Testis (tissue), 3 donors: ENCODE measurements around the gene ABCA4. TPM values are rescaled to one million over a fixed set of nuclear protein-coding genes. Genes with fewer than 3 reads are reported as not detected.

Experiments
- DNase-seq: peaks from one replicate; pipeline ENCODE4 v3.0.0-alpha.2; 2019
- H3K27ac ChIP-seq, 2 donors: fragments of 200-600 bp; sonication (generic); one replicate each; pipeline ENCODE4 v1.5.1; 2019
- H3K27me3 ChIP-seq: fragments of 200-600 bp; sonication (generic); one replicate; pipeline ENCODE4 v1.5.1; 2019
- H3K36me3 ChIP-seq: fragments of 200-600 bp; sonication (generic); one replicate; pipeline ENCODE4 v1.5.1; 2017; ENCODE audit warnings: low read depth; ENCODE audit errors: missing control alignments
- H3K4me1 ChIP-seq: fragments of 200-600 bp; sonication (generic); one replicate; pipeline ENCODE4 v1.5.1; 2019
- H3K4me3 ChIP-seq, 2 donors: fragments of 200-600 bp; sonication (generic); one replicate each; pipeline ENCODE4 v1.5.1; 2017 to 2019
- H3K9me3 ChIP-seq: fragments of 200-600 bp; sonication (generic); one replicate; pipeline ENCODE4 v1.5.1; 2017
- CTCF ChIP-seq, 3 experiments: fragments of 450-650 bp in 2 of 3; fragments of 200-600 bp in 1 of 3; sonication (generic) in 1 of 3; IDR thresholded peaks; one replicate each; pipeline ENCODE4 v1.5.1; 2016 to 2019; ENCODE audit warnings: antibody characterized with exemption in 3 of 3, mild to moderate bottlenecking in 2 of 3, moderate library complexity in 1 of 3
- POLR2A ChIP-seq: fragments of 450-650 bp; IDR thresholded peaks from one replicate; pipeline ENCODE4 v1.6.1; 2017; ENCODE audit warnings: antibody characterized with exemption, mild to moderate bottlenecking, moderate library complexity
- WGBS, 2 donors: methylation state at CpG; one replicate each; pipeline ENCODE4 v1.1.5; 2018; 5-methylcytosine and 5-hydroxymethylcytosine counted together
- intact Hi-C: fragments of 100-400 bp; cut with DNase I; formaldehyde crosslinking; loops from one replicate; pipeline ENCODE4 v1.15.1; 2023; ENCODE audit warnings: low total_unique reads
- polyA plus RNA-seq: library from polyadenylated mRNA; stranded (reverse); fragments of 350-450 nt; fragmentation: Illumina TruSeq; extraction: RNeasy Lipid Tissue Mini Kit (QIAGEN cat#74804); gene quantifications from one replicate; pipeline ENCODE4 v1.2.3, GENCODE V29; 2014; ENCODE audit warnings: low read depth, low replicate concordance; ENCODE audit not compliant: insufficient read depth
- total RNA-seq, 2 donors: library from RNA; depleted of rRNA; stranded (reverse); fragments of >200 nt; gene quantifications; one replicate each; pipeline ENCODE4 v1.2.3, GENCODE V29; 2016

ABCA4 gene
- total and polyA plus RNA-seq, 3 donors from 2014 or later: 1.6 to 1.8 (median 1.8) TPM

DNA sequence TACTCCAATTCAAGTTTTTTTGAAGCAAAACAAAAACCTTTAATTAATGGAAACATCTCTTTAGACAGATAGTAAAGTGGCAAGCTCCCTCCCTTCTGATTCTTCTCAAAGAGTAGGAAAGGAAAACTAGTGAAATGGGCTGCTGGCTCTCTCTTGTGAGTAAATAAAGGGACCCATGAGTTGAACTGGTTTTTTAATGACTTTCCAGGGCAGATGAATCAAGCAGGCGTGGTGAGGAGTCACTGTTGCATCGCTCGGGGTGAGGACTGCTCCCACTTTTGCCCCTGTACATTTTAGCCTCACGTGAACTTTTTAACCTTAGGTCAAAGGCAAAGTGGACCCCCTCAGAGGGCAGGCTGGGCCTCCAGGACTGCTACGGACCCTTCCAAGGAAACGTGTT, 64.8 kb downstream of the ABCA4 start:
- intact Hi-C loops: no loop called here
- TF ChIP-seq POLR2A (no peak), CTCF (IDR thresholded peaks at IDR 0.05) (no peak)

DNA sequence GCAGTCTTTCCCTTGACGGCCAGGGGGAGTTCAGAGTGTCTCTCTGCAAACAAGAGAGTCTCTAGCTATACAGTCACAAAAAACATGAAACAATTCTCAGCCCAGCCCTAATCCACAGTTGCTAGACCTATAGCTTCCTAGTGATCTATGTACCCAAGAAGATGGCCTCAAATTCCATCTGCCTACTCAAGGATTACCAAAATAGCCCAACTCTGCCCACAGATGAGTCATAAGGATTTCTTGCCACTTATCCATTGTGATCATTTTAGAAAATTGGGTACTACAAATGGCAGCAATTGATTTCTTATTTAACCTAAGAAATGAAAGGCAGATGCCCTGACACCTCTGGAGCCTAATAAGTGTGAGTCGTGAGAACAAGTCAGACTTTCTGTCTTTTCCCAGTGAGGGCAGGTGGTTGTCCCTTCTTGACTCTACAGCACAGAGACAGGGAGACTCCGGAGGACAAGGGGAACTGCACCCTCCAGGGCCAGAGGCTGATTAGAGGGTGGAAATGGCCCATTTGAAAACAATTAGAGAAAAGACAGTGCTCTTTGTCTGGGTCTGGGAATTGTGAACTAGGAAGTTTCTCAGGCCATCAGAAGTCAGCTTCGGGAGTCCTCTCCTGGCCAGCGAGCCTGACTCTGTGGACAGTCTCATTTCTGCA, 65.4 kb downstream of the ABCA4 start:
- peaks cover 4% of the 10 kb centered on the region for H3K4me1 ChIP-seq
- intact Hi-C loops: no loop called here
- TF ChIP-seq POLR2A: no peak
- no peak for TF ChIP-seq CTCF (IDR thresholded peaks at IDR 0.05)
- H3K9me3 ChIP-seq: no peaks in the 10 kb centered on the region
- DNase-seq: no peak
- H3K27ac ChIP-seq: no peak overlapping the region
- no peaks in the 10 kb centered on the region for H3K27me3 ChIP-seq
- no peaks in the 10 kb centered on the region for H3K36me3 ChIP-seq
- H3K4me3 ChIP-seq: no peak overlapping the region
- 89 to 92% methylated on average over 5 of the region's 5 CpGs for WGBS, 2 donors

More for the DNA sequence above, 64.8 kb downstream of the ABCA4 start:
- WGBS, 2 donors: 90 to 97% methylated on average over 6 of the region's 6 CpGs
- DNase-seq: no peak
- Histone ChIP-seq H3K4me3 (no peak overlapping the region), H3K4me1 (peaks cover 4% of the 10 kb centered on the region), H3K9me3 (no peaks in the 10 kb centered on the region), H3K27me3 (no peaks in the 10 kb centered on the region), H3K36me3 (no peaks in the 10 kb centered on the region), H3K27ac (no peak overlapping the region)

DNA sequence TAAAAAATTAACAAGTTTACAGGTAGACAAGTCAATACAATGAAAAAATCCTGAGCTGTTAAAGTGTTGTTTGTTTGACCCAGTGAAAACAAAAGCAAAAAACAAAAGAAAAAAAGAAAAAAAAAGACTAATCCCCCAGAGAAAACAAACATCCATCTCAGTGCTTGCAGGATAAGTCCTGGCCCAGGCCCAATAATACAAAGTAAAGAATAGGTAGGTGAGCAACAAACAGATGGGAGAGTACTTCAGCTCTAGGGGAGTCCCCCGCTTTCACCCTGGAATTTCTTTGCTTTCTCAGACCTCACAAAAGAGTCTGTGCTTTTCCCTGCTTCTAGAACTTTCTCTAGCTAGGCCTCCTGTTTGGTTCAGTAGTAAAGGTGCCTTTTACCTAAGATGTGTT, 70.3 kb downstream of the ABCA4 start:
- Histone ChIP-seq H3K27me3 (no peaks in the 10 kb centered on the region), H3K36me3 (no peaks in the 10 kb centered on the region), H3K27ac (no peak overlapping the region), H3K9me3 (no peaks in the 10 kb centered on the region), H3K4me3 (no peak overlapping the region), H3K4me1 (peaks cover 2% of the 10 kb centered on the region)
- no peak for DNase-seq
- intact Hi-C loops: no loop called here
- TF ChIP-seq POLR2A (no peak), CTCF (IDR thresholded peaks at IDR 0.05) (no peak)
- whole genome bisulfite sequencing, 2 donors: 90 to 91% methylated on average over 1 of the region's 1 CpG

DNA sequence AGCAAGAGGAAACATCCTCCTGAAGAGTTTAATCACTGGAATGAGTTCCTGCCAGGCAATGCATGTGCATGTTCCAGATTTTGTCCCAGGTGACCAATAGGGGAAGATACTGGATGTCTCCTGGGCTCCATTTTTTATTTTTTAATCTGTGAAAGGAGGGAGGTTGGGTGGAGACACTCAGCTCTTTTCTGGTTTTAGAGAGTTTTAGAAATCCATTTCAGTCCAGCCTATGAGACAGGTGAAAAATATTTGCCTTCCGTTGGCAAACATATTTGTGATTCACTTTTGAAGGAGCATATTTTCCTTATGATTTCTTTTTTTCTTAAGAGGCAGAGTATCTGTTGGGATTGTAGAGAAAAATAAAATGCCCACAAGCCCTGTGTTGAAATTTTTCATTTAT, 70.7 kb downstream of the ABCA4 start:
- no peaks in the 10 kb centered on the region for H3K27me3 ChIP-seq
- no peak overlapping the region for H3K4me3 ChIP-seq
- TF ChIP-seq CTCF (IDR thresholded peaks at IDR 0.05): no peak
- TF ChIP-seq POLR2A: no peak
- no peaks in the 10 kb centered on the region for H3K9me3 ChIP-seq
- no peak overlapping the region for H3K27ac ChIP-seq
- intact Hi-C loops: no loop called here
- peaks cover 4% of the 10 kb centered on the region for H3K4me1 ChIP-seq
- WGBS, 2 donors: 75 to 87% methylated on average over 1 of the region's 1 CpG
- DNase-seq: no peak
- no peaks in the 10 kb centered on the region for H3K36me3 ChIP-seq

- H3K4me1 ChIP-seq: peaks cover 4% of the 10 kb centered on the region
- intact Hi-C loops: no loop called here
- no peak overlapping the region for H3K4me3 ChIP-seq
- TF ChIP-seq POLR2A: no peak
- no peak for TF ChIP-seq CTCF (IDR thresholded peaks at IDR 0.05)
- 80 to 81% methylated on average over 3 of the region's 3 CpGs for WGBS, 2 donors
- no peaks in the 10 kb centered on the region for H3K36me3 ChIP-seq
- no peak overlapping the region for H3K27ac ChIP-seq
- H3K27me3 ChIP-seq: no peaks in the 10 kb centered on the region
- H3K9me3 ChIP-seq: no peaks in the 10 kb centered on the region
- no peak for DNase-seq
Measured at GRCh38 chr1:94049791-94050190, 71.2 kb downstream of the ABCA4 start.
